ENCODE results near the gene EFCAB6. TPM values are rescaled to one million over a fixed set of nuclear protein-coding genes. Genes with fewer than 3 reads are reported as not detected.

The EFCAB6 gene
- total RNA-seq, 1 experiment from 2014 or later = 0.40 TPM

DNA sequence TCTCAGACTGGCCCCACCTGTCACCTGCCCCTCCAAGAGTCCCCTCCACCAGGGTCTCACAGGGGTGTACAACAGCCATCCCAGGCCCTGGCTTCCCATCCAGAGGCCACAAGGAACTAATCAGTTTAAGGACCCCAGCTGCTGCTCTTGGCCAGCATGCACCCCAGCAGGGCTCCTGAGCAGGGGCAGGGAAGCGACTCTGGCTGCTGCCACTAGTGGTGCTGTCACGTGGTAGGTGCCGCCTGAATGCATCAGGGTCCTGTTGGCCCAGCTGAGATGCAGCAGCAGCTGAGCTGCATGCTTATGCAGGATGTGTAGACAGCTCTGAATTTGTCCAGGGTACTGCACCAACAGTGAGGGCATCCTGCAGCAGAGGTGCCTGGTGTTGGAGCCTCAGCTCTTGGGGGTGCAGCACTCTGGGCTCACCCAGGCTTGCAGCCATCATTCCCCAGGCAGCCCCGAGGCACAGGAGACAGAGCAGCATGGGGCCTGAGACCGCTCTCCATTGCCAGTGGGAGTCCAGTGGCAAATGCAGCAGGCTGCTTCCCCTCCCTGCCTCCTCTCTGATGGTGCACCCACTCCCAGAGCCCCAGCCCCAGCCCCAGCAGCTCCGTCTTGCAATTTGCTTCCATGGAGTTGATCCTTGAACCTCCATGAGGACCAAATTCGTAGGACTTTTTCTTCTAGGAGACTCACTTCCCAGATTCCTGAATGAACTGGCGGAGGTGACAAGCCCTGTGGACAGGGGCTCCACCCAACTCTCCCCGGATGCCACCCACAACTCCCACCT, 301.6 kb downstream of the EFCAB6 start:
- BruUV-seq (replicated peaks) = no TSS peak
- TF ChIP-seq, protein P1, sequence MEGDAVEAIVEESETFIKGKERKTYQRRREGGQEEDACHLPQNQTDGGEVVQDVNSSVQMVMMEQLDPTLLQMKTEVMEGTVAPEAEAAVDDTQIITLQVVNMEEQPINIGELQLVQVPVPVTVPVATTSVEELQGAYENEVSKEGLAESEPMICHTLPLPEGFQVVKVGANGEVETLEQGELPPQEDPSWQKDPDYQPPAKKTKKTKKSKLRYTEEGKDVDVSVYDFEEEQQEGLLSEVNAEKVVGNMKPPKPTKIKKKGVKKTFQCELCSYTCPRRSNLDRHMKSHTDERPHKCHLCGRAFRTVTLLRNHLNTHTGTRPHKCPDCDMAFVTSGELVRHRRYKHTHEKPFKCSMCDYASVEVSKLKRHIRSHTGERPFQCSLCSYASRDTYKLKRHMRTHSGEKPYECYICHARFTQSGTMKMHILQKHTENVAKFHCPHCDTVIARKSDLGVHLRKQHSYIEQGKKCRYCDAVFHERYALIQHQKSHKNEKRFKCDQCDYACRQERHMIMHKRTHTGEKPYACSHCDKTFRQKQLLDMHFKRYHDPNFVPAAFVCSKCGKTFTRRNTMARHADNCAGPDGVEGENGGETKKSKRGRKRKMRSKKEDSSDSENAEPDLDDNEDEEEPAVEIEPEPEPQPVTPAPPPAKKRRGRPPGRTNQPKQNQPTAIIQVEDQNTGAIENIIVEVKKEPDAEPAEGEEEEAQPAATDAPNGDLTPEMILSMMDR (IDR thresholded peaks at IDR 0.05; ENCODE audit: unreplicated experiment) = no peak
- intact Hi-C loops (cut with micrococcal nuclease) = no loop called here
- Mint-ChIP-seq H3K27ac (ENCODE audit: low read depth, unreplicated experiment) (no peak overlapping the region), H3K27me3 (ENCODE audit: insufficient read depth, unreplicated experiment) (no peaks in the 10 kb centered on the region), H3K9me3 (ENCODE audit: unreplicated experiment) (no peaks in the 10 kb centered on the region), H3K4me3 (ENCODE audit: unreplicated experiment) (no peak overlapping the region), H3K4me1 (ENCODE audit: insufficient read depth, unreplicated experiment) (no peaks in the 10 kb centered on the region), H3K36me3 (ENCODE audit: insufficient read depth, unreplicated experiment) (no peaks in the 10 kb centered on the region)
- no peak for DNase-seq (ENCODE audit: unreplicated experiment)
- ChIA-PET POLR2A (no interaction called here), CTCF (no interaction called here)

DNA sequence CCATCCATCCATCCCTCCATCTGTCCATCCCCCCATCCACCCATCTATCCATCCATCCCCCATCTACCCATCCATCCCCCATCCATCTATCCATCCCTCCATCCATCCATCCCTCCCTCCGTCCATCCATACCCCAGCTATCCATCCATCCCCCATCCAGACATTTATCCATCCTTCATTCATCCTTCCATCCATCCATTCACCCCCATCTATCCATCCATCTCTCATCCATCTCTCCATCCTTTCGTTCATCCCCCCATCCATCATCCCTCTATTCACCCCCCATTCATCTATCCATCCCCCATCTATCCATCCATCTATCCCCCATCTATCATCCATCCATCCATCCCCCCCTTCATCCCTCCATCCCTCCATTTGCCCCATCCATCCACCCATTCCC, 302.8 kb downstream of the EFCAB6 start:
- H3K4me3 Mint-ChIP-seq (ENCODE audit: unreplicated experiment) = no peak overlapping the region
- intact Hi-C loops (cut with micrococcal nuclease) = no loop called here
- H3K36me3 Mint-ChIP-seq (ENCODE audit: insufficient read depth, unreplicated experiment) = no peaks in the 10 kb centered on the region
- no peak for DNase-seq (ENCODE audit: unreplicated experiment)
- ChIA-PET CTCF (no interaction called here), POLR2A (no interaction called here)
- no TSS peak for BruUV-seq (replicated peaks)
- no peaks in the 10 kb centered on the region for H3K4me1 Mint-ChIP-seq (ENCODE audit: insufficient read depth, unreplicated experiment)
- no peaks in the 10 kb centered on the region for H3K9me3 Mint-ChIP-seq (ENCODE audit: unreplicated experiment)
- H3K27me3 Mint-ChIP-seq (ENCODE audit: insufficient read depth, unreplicated experiment) = no peaks in the 10 kb centered on the region
- TF ChIP-seq, protein P1 (IDR thresholded peaks at IDR 0.05; ENCODE audit: unreplicated experiment) = no peak
- no peak overlapping the region for H3K27ac Mint-ChIP-seq (ENCODE audit: low read depth, unreplicated experiment)

DNA sequence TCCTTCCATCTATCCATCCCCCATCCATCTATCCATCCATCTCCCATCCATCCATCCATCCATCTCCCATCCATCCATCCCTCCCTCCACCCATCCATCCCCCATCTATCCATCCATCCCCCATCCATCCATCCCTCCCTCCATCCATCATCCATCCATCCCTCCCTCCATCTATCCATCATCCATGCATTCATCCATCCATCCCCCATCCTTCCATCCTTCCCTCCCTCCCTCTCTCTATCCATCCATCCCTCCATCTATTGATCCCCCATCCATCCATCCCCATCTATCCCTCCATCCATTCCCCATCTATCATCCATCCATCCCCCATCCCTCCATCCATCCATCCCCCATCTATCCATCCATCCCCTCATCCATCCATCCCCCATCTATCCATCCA, 303.6 kb downstream of the EFCAB6 start:
- intact Hi-C loops (cut with micrococcal nuclease) = no loop called here

DNA sequence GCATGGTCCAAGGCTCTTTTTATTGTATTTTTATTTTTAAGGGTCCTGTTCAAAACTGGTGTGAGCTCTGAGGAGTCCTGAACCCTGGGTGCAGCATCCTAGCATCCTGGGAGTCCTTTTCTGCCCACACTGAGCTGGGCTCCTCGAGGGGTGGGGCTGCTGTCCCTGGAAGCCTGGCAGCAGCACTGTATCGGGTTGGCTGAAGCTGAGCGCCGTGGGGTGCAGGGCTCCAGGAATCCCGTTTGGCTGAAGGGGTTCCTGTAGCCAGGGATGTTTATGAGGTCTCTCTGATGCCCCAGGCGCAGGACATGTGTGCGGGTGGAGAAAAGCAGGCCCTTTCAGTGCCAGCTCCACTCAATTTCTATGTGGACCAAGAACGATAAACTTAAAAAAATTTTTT, 304.9 kb downstream of the EFCAB6 start:
- Mint-ChIP-seq H3K4me1 (ENCODE audit: insufficient read depth, unreplicated experiment) (no peaks in the 10 kb centered on the region), H3K9me3 (ENCODE audit: unreplicated experiment) (no peaks in the 10 kb centered on the region), H3K27me3 (ENCODE audit: insufficient read depth, unreplicated experiment) (no peaks in the 10 kb centered on the region), H3K4me3 (ENCODE audit: unreplicated experiment) (no peak overlapping the region), H3K27ac (ENCODE audit: low read depth, unreplicated experiment) (no peak overlapping the region), H3K36me3 (ENCODE audit: insufficient read depth, unreplicated experiment) (no peaks in the 10 kb centered on the region)
- CTCF ChIA-PET = interaction anchor here (0.6 kb wide), 1 partner anchor 102 kb away, joined by 3 read pairs; no protein-coding TSS in a partner anchor
- intact Hi-C loops (cut with micrococcal nuclease) = no loop called here
- POLR2A ChIA-PET = no interaction called here
- BruUV-seq (replicated peaks) = no TSS peak
- TF ChIP-seq, protein P1 (IDR thresholded peaks at IDR 0.05; ENCODE audit: unreplicated experiment) = no peak
- DNase-seq (ENCODE audit: unreplicated experiment) = no peak

More for the DNA sequence above, 303.6 kb downstream of the EFCAB6 start:
- no peaks in the 10 kb centered on the region for H3K4me1 Mint-ChIP-seq (ENCODE audit: insufficient read depth, unreplicated experiment)
- TF ChIP-seq, protein P1 (IDR thresholded peaks at IDR 0.05; ENCODE audit: unreplicated experiment) = no peak
- H3K9me3 Mint-ChIP-seq (ENCODE audit: unreplicated experiment) = no peaks in the 10 kb centered on the region
- ChIA-PET POLR2A (no interaction called here), CTCF (no interaction called here)
- DNase-seq (ENCODE audit: unreplicated experiment) = no peak
- no peaks in the 10 kb centered on the region for H3K27me3 Mint-ChIP-seq (ENCODE audit: insufficient read depth, unreplicated experiment)
- H3K36me3 Mint-ChIP-seq (ENCODE audit: insufficient read depth, unreplicated experiment) = no peaks in the 10 kb centered on the region
- BruUV-seq (replicated peaks) = no TSS peak
- no peak overlapping the region for H3K27ac Mint-ChIP-seq (ENCODE audit: low read depth, unreplicated experiment)
- H3K4me3 Mint-ChIP-seq (ENCODE audit: unreplicated experiment) = no peak overlapping the region

All from MCF 10A (cell line).